Left ventricle myocardium inferior (tissue), 1 donor: Measurements from ENCODE around the gene RFC3. TPM values are rescaled to one million over a fixed set of nuclear protein-coding genes. Genes with fewer than 3 reads are reported as not detected.
A peak's percentile ranks its signal among the peaks of the same experiment; 100 is the strongest.
"Not testable (repeated sequence)": the region's sequence is repeated elsewhere in the genome, so short reads cannot be mapped to it uniquely, and the experiment has no call there.

Experiments used
- DNase-seq: peaks from one replicate; pipeline ENCODE4 v3.0.0-alpha.2; 2020
- H3K27ac ChIP-seq: fragments of 200-600 bp; replicated peaks from 2 replicates; pipeline ENCODE4 v1.8.0; 2021
- H3K27me3 ChIP-seq: fragments of 200-600 bp; 2 replicates; pipeline ENCODE4 v1.8.0; 2021; ENCODE audit warnings: low read depth
- H3K36me3 ChIP-seq: fragments of 200-600 bp; 2 replicates; pipeline ENCODE4 v1.8.0; 2021
- H3K4me1 ChIP-seq: fragments of 200-600 bp; 2 replicates; pipeline ENCODE4 v1.8.0; 2021
- H3K4me3 ChIP-seq: fragments of 200-600 bp; 2 replicates; pipeline ENCODE4 v1.8.0; 2021; ENCODE audit warnings: mild to moderate bottlenecking, moderate library complexity
- H3K9me3 ChIP-seq: fragments of 200-600 bp; replicated peaks from 2 replicates; pipeline ENCODE4 v1.8.0; 2021
- intact Hi-C: fragments of 100-400 bp; cut with micrococcal nuclease; formaldehyde crosslinking; loops from one replicate; pipeline ENCODE4 v1.11.0; 2022
- total RNA-seq: library from RNA; stranded (reverse); fragmentation: NEBNext Ultra II Directional; extraction: Animal tissue kit (Norgen Biotek cat#: 25700); gene quantifications from one replicate; pipeline ENCODE4 v1.2.1, GENCODE V29; 2021
- TF ChIP-seq, protein P1 (sequence below): fragments of 200-600 bp; IDR thresholded peaks from 2 replicates; pipeline ENCODE4 v1.8.0; 2021; ENCODE audit warnings: antibody characterized with exemption, mild to moderate bottlenecking, borderline replicate concordance
- donor health status: DM: no; HTN: yes; CAD: no; lungs with severe emphysema.

Gene RFC3
- total RNA-seq, 1 donor from 2014 or later = 4.2 TPM

GRCh38 chr13:33798023-33798422, 19.9 kb upstream of the RFC3 start:
- H3K27me3 ChIP-seq = no peaks in the 10 kb centered on the region
- TF ChIP-seq, protein P1, sequence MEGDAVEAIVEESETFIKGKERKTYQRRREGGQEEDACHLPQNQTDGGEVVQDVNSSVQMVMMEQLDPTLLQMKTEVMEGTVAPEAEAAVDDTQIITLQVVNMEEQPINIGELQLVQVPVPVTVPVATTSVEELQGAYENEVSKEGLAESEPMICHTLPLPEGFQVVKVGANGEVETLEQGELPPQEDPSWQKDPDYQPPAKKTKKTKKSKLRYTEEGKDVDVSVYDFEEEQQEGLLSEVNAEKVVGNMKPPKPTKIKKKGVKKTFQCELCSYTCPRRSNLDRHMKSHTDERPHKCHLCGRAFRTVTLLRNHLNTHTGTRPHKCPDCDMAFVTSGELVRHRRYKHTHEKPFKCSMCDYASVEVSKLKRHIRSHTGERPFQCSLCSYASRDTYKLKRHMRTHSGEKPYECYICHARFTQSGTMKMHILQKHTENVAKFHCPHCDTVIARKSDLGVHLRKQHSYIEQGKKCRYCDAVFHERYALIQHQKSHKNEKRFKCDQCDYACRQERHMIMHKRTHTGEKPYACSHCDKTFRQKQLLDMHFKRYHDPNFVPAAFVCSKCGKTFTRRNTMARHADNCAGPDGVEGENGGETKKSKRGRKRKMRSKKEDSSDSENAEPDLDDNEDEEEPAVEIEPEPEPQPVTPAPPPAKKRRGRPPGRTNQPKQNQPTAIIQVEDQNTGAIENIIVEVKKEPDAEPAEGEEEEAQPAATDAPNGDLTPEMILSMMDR = no peak
- H3K36me3 ChIP-seq = no peaks in the 10 kb centered on the region
- H3K9me3 ChIP-seq = peaks cover 3% of the 10 kb centered on the region
- peak overlapping the region; percentile 84 for H3K27ac ChIP-seq
- intact Hi-C loops = no loop called here
- peak overlapping the region; percentile 49 for H3K4me3 ChIP-seq
- peaks cover 33% of the 10 kb centered on the region for H3K4me1 ChIP-seq
- no peak for DNase-seq

DNA sequence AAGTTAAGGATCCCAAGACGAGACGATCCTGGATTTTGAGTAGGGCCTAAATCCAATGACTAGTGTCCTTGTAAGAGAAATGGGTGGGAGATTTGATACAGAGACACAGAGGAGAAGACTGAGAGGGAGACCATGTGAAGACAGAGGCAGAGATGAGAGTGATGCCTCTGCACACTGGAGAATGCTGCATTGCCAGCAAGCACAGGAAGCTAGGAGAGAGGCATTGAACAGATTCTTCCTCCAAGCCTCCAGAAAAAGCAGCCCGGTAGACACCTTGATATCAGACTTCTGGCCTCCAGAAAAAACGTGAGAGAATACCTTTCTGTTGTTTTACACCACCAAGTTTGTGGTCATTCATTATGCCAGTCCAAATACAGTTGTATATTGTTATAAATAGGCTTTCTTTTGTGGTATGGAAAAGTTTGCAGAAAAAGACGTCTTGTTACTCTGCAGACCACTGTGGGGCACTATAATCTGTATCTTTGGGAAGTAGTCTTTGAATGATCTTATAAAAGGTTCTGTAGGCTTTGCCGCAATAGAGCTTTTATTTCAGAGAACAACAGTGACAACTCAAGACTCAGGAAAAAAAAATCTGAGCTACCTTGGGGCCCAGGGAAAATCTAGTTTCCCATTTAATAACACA, 17.9 kb upstream of the RFC3 start:
- peaks cover 33% of the 10 kb centered on the region for H3K4me1 ChIP-seq
- peak overlapping the region; percentile 37 for H3K4me3 ChIP-seq
- TF ChIP-seq, protein P1 = peak; percentile 62
- H3K27ac ChIP-seq = peak overlapping the region; percentile 56
- no peak for DNase-seq
- intact Hi-C loops = no loop called here
- H3K9me3 ChIP-seq = no peaks in the 10 kb centered on the region
- H3K27me3 ChIP-seq = no peaks in the 10 kb centered on the region
- H3K36me3 ChIP-seq = no peaks in the 10 kb centered on the region

GRCh38 chr13:33800646-33801186, 17.2 kb upstream of the RFC3 start:
- Histone ChIP-seq H3K4me3 (peak overlapping the region; percentile 37), H3K9me3 (no peaks in the 10 kb centered on the region), H3K27me3 (no peaks in the 10 kb centered on the region), H3K36me3 (no peaks in the 10 kb centered on the region), H3K4me1 (peaks cover 33% of the 10 kb centered on the region), H3K27ac (no peak overlapping the region)
- TF ChIP-seq, protein P1 = no peak
- intact Hi-C loops = no loop called here
- DNase-seq = no peak

GRCh38 chr13:33806470-33807248, 11.3 kb upstream of the RFC3 start:
- Histone ChIP-seq H3K27ac (no peak overlapping the region), H3K36me3 (no peaks in the 10 kb centered on the region), H3K4me3 (no peak overlapping the region), H3K4me1 (no peaks in the 10 kb centered on the region), H3K27me3 (no peaks in the 10 kb centered on the region), H3K9me3 (no peaks in the 10 kb centered on the region)
- intact Hi-C loops = no loop called here
- no peak for DNase-seq
- TF ChIP-seq, protein P1 = no peak

- H3K4me3 ChIP-seq, H3K27me3 ChIP-seq, H3K36me3 ChIP-seq, H3K4me1 ChIP-seq, H3K27ac ChIP-seq, H3K9me3 ChIP-seq, intact Hi-C loops, DNase-seq: not testable (repeated sequence)
These were observed 5.1 kb upstream of the RFC3 start for GRCh38 chr13:33812829-33813228.
